IPS DF 6.9 (cell line): ENCODE measurements around the gene ABLIM3.

Experiments used
- DNase-seq: peaks from one replicate; pipeline ENCODE4 v3.0.0-alpha.2; 2013; ENCODE audit warnings: low read depth, low spot score
- H3K27ac ChIP-seq: one replicate; pipeline ENCODE4 v1.5.1; 2013; ENCODE audit warnings: low read length, control low read depth
- H3K27me3 ChIP-seq: 2 replicates; pipeline ENCODE4 v1.6.1; 2013; ENCODE audit warnings: mild to moderate bottlenecking, low read length; ENCODE audit not compliant: control insufficient read depth, insufficient read depth
- H3K36me3 ChIP-seq: 2 replicates; pipeline ENCODE4 v1.6.1; 2013; ENCODE audit warnings: low read length; ENCODE audit not compliant: control insufficient read depth, insufficient read depth
- H3K4me1 ChIP-seq: 2 replicates; pipeline ENCODE4 v1.6.1; 2013; ENCODE audit warnings: low read length; ENCODE audit not compliant: control insufficient read depth, insufficient read depth
- H3K4me3 ChIP-seq: 2 replicates; pipeline ENCODE4 v1.5.1; 2013; ENCODE audit warnings: mild to moderate bottlenecking, low read length
- H3K9me3 ChIP-seq: 2 replicates; pipeline ENCODE4 v1.6.1; 2013; ENCODE audit warnings: low read length, inconsistent platforms; ENCODE audit not compliant: control insufficient read depth, insufficient read depth
- WGBS: extraction: QIAGEN DNeasy Blood & Tissue Kit; methylation state at CpG from one replicate; pipeline ENCODE4 v1.1.7; 2013; ENCODE audit warnings: mixed read lengths, missing lambda C conversion rate; ENCODE audit not compliant: insufficient read length, insufficient coverage; 5-methylcytosine and 5-hydroxymethylcytosine counted together

The ABLIM3 gene

GRCh38 chr5:149304195-149305078, 163.1 kb downstream of the ABLIM3 start:
- Histone ChIP-seq H3K4me1 (no peaks in the 10 kb centered on the region), H3K9me3 (no peaks in the 10 kb centered on the region), H3K4me3 (no peak overlapping the region), H3K27me3 (no peaks in the 10 kb centered on the region), H3K27ac (no peak overlapping the region), H3K36me3 (no peaks in the 10 kb centered on the region)
- no CpG with 5 or more reads among the region's 11 CpGs for WGBS
- DNase-seq, result no peak

GRCh38 chr5:149309354-149309753, 168.1 kb downstream of the ABLIM3 start:
- Histone ChIP-seq H3K27me3 (no peaks in the 10 kb centered on the region), H3K4me1 (no peaks in the 10 kb centered on the region; the same call in 1 of the 2 replicates), H3K36me3 (no peaks in the 10 kb centered on the region), H3K4me3 (no peak overlapping the region), H3K27ac (no peak overlapping the region), H3K9me3 (no peaks in the 10 kb centered on the region)
- no peak for DNase-seq
- WGBS, result no CpG with 5 or more reads among the region's 6 CpGs
